NB4 (cell line): ENCODE measurements around the gene CLSTN2.

Source experiments
- CTCF ChIP-seq: IDR thresholded peaks from one replicate; pipeline ENCODE4 v1.5.1; 2012; ENCODE audit warnings: low read depth, low read length
- MAX ChIP-seq: IDR thresholded peaks from 2 replicates; pipeline ENCODE4 v1.6.1; 2011; ENCODE audit warnings: low read depth, low read length
- MYC ChIP-seq: IDR thresholded peaks from 2 replicates; pipeline ENCODE4 v1.6.1; 2011; ENCODE audit warnings: low read depth, low read length
- POLR2A ChIP-seq: IDR thresholded peaks from 2 replicates; pipeline ENCODE4 v1.6.1; 2011; ENCODE audit warnings: mild to moderate bottlenecking; ENCODE audit not compliant: insufficient read length; ENCODE audit errors: extremely low read depth

GRCh38 chr3:140006331-140006730 lies 71.3 kb downstream of the CLSTN2 start:
- TF ChIP-seq POLR2A (no peak), CTCF (no peak), MAX (no peak), MYC (no peak)
